Suprapubic skin (tissue), 3 donors: ENCODE measurements around the gene OXA1L.
"Not testable (repeated sequence)": the region's sequence is repeated elsewhere in the genome, so short reads cannot be mapped to it uniquely, and the experiment has no call there.

Experiments used
- POLR2A ChIP-seq, 2 donors: fragments of 450-650 bp; IDR thresholded peaks; one replicate each; pipeline ENCODE4 v1.6.1; 2017; ENCODE audit warnings: antibody characterized with exemption in 2 of 2, mild to moderate bottlenecking in 2 of 2, moderate library complexity in 2 of 2
- TF ChIP-seq, protein P1 (sequence below), 2 donors: fragments of 200-600 bp in 1 of 2; fragments of 450-650 bp in 1 of 2; sonication (generic) in 1 of 2; IDR thresholded peaks; one replicate each; pipeline ENCODE4 v1.5.1; 2016 to 2019; ENCODE audit warnings: antibody characterized with exemption in 2 of 2, mild to moderate bottlenecking in 1 of 2, moderate library complexity in 1 of 2

- TF ChIP-seq, protein P1, sequence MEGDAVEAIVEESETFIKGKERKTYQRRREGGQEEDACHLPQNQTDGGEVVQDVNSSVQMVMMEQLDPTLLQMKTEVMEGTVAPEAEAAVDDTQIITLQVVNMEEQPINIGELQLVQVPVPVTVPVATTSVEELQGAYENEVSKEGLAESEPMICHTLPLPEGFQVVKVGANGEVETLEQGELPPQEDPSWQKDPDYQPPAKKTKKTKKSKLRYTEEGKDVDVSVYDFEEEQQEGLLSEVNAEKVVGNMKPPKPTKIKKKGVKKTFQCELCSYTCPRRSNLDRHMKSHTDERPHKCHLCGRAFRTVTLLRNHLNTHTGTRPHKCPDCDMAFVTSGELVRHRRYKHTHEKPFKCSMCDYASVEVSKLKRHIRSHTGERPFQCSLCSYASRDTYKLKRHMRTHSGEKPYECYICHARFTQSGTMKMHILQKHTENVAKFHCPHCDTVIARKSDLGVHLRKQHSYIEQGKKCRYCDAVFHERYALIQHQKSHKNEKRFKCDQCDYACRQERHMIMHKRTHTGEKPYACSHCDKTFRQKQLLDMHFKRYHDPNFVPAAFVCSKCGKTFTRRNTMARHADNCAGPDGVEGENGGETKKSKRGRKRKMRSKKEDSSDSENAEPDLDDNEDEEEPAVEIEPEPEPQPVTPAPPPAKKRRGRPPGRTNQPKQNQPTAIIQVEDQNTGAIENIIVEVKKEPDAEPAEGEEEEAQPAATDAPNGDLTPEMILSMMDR (IDR thresholded peaks at IDR 0.05), result not testable (repeated sequence)
- not testable (repeated sequence) for TF ChIP-seq POLR2A (IDR thresholded peaks at IDR 0.05)
These were observed 41.6 kb upstream of the OXA1L start for GRCh38 chr14:22724847-22725246.
